Stimulated activated naive B cell treated with anti-CD40 and anti-IgM and Interleukin-4, amounts not matched to agents 10 μg/mL and 1 μg/mL and 100 μg/mL, for 72 hours (primary cell): Measurements from ENCODE around the gene PRC1.

Source experiments
- ATAC-seq, 2 donors: fragments of 150-1000 bp; cut with Tn5 transposase; replicated peaks; 2 replicates each; pipeline ENCODE4 v1.10.0; 2021; ENCODE audit warnings: moderate library complexity in 1 of 2
- DNase-seq: peaks from one replicate; pipeline ENCODE4 v3.0.0; 2021
- H3K27ac Mint-ChIP-seq: one replicate; pipeline ENCODE4 v1.8.0; 2022; ENCODE audit warnings: mild to moderate bottlenecking, mixed read lengths
- H3K27me3 Mint-ChIP-seq, 2 donors: one replicate each; pipeline ENCODE4 v1.8.0; 2022; ENCODE audit warnings: mixed read lengths in 2 of 2
- H3K36me3 Mint-ChIP-seq, 2 donors: one replicate each; pipeline ENCODE4 v1.8.0; 2022; ENCODE audit warnings: mixed read lengths in 2 of 2, mild to moderate bottlenecking in 1 of 2
- H3K4me1 Mint-ChIP-seq, 2 donors: one replicate each; pipeline ENCODE4 v1.8.0; 2022; ENCODE audit warnings: mixed read lengths in 2 of 2, mild to moderate bottlenecking in 1 of 2
- H3K4me3 Mint-ChIP-seq, 2 donors: one replicate each; pipeline ENCODE4 v1.8.0; 2022; ENCODE audit warnings: mild to moderate bottlenecking in 2 of 2, mixed read lengths in 2 of 2, moderate library complexity in 1 of 2
- H3K9me3 Mint-ChIP-seq, 2 donors: one replicate each; pipeline ENCODE4 v1.8.0; 2022; ENCODE audit warnings: mixed read lengths in 2 of 2, mild to moderate bottlenecking in 1 of 2

The PRC1 gene

DNA sequence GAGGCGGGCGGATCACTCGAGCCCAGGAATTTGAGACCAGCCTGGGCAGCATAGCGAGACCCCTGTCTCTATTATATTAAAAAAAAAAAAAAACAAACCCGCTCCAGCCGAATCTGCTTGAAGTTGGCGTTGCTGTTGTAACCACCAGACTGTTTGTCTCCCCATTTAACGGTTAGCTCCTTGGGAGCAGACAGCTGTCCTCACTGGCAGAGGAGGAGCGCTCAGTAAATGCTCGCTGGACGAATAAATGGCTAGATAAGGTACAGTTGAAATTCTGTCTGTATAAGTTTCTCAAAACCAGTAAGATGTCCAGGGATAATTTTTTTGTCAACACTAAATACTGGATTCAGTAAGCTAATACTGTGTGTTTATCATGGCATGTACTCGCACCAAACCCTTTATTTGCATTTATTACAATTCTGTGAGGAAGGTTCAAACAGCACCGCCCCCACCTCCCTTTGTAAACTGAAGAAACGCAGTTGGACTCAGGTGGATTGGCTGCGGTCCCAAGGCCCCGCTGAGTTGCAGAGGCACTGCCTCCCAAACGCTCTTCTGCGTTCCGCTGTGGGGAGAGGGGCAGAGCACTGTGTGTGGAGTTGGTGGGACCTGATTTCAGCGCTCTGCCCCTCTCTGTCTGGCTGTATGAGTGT, 38.6 kb downstream of the PRC1 start:
- Mint-ChIP-seq H3K9me3 (no peaks in the 10 kb centered on the region), H3K27me3 (no peaks in the 10 kb centered on the region), H3K4me1 (peaks cover 12 to 27% of the 10 kb centered on the region in 2 donors), H3K4me3 (peak overlapping the region; percentile 87 to 96), H3K27ac (no peak overlapping the region), H3K36me3 (peaks cover 32 to 47% of the 10 kb centered on the region in 2 donors)
- ATAC-seq: no peak
- DNase-seq: no peak

DNA sequence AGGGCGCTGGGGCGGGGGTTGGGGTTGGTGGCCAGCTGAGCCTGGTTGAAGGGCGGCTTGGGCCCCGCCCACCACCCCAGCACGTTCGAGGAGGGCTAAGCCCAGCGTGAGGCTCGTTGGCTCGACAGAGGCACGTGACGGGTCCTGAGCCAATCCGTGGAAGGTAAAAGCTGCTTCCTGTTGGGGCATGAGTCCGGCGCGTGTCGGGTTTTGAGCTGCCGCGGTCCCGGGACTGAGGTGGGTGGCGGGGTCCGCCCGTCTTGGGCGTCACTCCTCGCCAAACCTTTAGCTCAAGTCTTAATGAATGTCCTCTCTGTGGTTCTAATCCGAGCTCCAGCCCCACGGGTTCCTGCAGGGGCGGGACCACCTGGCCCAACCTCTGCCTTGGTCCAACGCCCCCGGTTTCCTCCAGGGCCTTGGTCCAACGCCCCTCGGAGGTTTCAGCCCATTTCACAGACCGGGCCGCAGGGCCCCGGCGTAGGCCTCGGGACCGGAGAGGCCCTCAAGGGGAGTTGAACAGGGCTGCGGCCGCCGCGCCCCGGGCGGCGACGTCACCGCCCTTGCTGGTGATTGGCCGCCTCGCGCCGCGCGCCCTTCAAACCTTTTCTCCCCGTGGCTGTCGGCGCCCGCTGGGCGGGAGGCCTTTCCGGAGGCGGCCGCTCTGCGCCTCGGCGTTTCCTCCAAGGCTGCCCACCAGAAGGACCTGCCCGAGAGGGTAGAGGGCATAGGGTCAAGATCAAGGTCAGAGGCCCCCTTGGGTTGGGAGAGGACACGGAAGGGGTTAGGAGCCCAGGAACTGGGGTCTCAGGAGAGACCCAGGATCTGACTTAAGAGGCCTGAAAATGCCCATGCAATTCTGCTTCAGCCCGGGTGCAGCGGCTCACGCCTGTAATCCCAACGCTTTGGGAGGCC, 39.4 kb downstream of the PRC1 start, which contains the start of gene RCCD1:
Gene RCCD1, plus strand, starts transcription at position 173 of the 912 bp plus-strand sequence. CDS start 1,851 bp downstream, outside the sequence.
- H3K27me3 Mint-ChIP-seq: no peaks in the 10 kb centered on the region
- H3K4me3 Mint-ChIP-seq: peak within 1 kb of the TSS; percentile 87 to 96
- DNase-seq (peak; percentile 91), ATAC-seq (peak; percentile 94 to 96)
- H3K9me3 Mint-ChIP-seq: no peaks in the 10 kb centered on the region
- peaks cover 30 to 43% of the 10 kb centered on the region in 2 donors for H3K36me3 Mint-ChIP-seq
- H3K4me1 Mint-ChIP-seq: peaks cover 12 to 27% of the 10 kb centered on the region in 2 donors
- peak within 1 kb of the TSS; percentile 98 for H3K27ac Mint-ChIP-seq

DNA sequence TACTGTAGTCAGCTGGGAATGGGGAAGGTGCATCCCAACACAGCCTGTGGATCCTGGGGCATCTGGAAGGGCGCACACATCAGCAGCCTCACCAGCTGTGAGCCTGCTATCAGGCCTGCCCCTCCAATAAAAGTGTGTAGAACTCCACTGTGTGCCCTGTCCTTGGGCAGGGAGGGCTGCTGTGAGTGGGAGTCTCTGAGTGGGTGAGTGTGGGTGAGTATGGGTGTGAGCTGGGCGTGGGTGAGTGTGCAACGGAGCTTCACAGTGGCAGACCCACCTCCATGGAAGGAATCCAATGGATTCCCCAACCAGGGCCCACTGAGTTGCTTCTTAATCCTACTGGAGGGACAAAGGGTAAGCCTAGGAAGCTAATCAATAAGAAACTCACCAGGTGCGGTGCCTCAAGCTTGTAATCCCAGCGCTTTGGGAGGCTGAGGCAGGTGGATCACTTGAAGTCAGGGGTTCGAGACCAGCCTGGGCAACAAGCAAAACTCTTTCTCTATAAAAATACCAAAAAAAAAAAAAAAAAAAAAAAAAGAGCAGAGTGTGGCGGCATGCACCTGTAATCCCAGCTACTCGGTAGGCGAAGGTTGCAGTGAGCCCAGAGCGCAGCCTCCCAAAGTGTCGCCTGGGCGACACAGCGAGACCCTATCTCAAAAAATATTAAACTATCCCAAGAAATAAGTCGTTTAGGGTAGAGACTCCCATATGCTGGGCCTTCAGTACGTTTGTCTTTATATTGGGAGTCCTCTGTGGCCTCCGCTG, 40.2 kb downstream of the PRC1 start:
- H3K9me3 Mint-ChIP-seq: no peaks in the 10 kb centered on the region
- ATAC-seq (no peak), DNase-seq (no peak)
- peak overlapping the region; percentile 98 for H3K27ac Mint-ChIP-seq
- H3K36me3 Mint-ChIP-seq: peaks cover 31 to 43% of the 10 kb centered on the region in 2 donors
- peak overlapping the region; percentile 87 to 96 for H3K4me3 Mint-ChIP-seq
- peaks cover 12 to 30% of the 10 kb centered on the region in 2 donors for H3K4me1 Mint-ChIP-seq
- no peaks in the 10 kb centered on the region for H3K27me3 Mint-ChIP-seq

DNA sequence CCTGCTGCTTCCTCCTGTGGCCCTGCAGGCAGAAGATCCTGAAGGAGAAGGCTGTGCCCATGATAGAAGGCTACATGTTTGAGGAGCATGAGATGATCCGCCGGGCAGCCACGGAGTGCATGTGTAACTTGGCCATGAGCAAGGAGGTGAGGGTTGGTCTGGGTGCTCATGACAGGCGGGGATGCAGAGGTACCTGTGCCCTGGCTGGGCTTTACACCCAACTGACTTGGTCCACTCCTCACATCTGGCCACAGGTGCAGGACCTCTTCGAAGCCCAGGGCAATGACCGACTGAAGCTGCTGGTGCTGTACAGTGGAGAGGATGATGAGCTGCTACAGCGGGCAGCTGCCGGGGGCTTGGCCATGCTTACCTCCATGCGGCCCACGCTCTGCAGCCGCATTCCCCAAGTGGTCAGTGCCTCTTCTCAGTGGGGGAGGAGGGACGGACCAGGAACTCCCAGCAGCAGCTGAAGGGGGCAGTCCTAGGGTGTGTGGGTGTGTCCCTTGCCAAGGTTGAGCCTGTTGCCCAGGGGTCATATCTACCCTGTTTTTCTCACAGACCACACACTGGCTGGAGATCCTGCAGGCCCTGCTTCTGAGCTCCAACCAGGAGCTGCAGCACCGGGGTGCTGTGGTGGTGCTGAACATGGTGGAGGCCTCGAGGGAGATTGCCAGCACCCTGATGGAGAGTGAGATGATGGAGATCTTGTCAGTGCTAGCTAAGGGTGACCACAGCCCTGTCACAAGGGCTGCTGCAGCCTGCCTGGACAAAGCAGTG, 41.2 kb downstream of the PRC1 start:
- H3K4me1 Mint-ChIP-seq: peaks cover 12 to 33% of the 10 kb centered on the region in 2 donors
- no peaks in the 10 kb centered on the region for H3K27me3 Mint-ChIP-seq
- peaks cover 40 to 52% of the 10 kb centered on the region in 2 donors for H3K36me3 Mint-ChIP-seq
- H3K27ac Mint-ChIP-seq: peak overlapping the region; percentile 40
- no peak overlapping the region for H3K4me3 Mint-ChIP-seq
- no peak for ATAC-seq
- DNase-seq: no peak
- H3K9me3 Mint-ChIP-seq: no peaks in the 10 kb centered on the region

DNA sequence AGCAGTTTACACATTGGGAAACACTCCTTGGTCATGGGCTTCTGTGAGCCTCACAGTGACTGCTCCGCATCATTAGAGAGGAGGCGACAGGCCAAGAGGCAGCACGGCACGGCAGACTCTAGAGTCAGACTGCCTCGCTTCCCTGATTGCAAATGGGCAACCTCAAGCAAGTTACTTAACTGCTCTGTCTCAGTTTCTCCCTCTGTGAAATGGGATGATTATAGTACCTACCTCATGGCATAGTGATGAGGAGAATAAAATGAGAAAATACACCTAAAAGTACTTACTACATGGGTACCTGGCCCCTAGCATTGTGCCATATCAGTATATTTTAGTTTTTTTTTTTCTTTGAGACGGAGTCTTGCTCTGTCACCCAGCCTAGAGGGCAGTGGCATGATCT, 43.7 kb downstream of the PRC1 start:
- Mint-ChIP-seq H3K4me1 (peaks cover 6 to 22% of the 10 kb centered on the region in 2 donors), H3K27ac (no peak overlapping the region)

DNA sequence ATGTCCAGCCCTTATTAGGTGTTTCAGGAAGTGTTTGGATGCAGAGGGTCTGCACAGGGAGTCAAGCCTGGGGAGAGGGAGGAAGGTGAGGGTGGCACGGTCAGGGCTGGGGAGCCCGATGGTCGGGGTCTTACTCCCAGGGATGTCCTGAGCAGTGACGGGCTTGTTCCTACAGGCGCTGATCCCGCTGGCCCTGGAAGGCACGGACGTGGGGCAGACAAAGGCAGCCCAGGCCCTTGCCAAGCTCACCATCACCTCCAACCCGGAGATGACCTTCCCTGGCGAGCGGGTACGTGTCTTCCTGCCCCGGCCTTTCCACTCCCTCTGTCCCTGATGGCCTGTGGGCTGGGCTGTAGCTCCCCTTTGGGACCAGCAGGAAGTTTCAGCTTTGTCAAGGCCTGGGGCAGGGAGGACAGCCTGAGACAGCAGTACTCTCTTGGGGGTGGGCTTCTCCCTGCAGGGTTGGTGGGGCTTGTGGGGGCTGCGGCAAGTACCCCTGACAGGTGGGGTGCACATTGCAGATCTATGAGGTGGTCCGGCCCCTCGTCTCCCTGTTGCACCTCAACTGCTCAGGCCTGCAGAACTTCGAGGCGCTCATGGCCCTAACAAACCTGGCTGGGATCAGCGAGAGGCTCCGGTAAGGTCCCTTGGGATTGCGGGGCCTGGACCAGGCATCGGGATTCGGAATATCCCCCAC, 44.2 kb downstream of the PRC1 start:
- ATAC-seq: no peak
- H3K36me3 Mint-ChIP-seq: peaks cover 45 to 61% of the 10 kb centered on the region in 2 donors
- no peak overlapping the region for H3K4me3 Mint-ChIP-seq
- no peak for DNase-seq
- H3K27me3 Mint-ChIP-seq: no peaks in the 10 kb centered on the region
- peaks cover 6 to 19% of the 10 kb centered on the region in 2 donors for H3K4me1 Mint-ChIP-seq
- H3K9me3 Mint-ChIP-seq: no peaks in the 10 kb centered on the region
- peak overlapping the region; percentile 31 for H3K27ac Mint-ChIP-seq

More for the DNA sequence above, 43.7 kb downstream of the PRC1 start:
- Mint-ChIP-seq H3K9me3 (no peaks in the 10 kb centered on the region), H3K4me3 (no peak overlapping the region), H3K36me3 (peaks cover 43 to 61% of the 10 kb centered on the region in 2 donors), H3K27me3 (no peaks in the 10 kb centered on the region)
- ATAC-seq: no peak
- DNase-seq: no peak

DNA sequence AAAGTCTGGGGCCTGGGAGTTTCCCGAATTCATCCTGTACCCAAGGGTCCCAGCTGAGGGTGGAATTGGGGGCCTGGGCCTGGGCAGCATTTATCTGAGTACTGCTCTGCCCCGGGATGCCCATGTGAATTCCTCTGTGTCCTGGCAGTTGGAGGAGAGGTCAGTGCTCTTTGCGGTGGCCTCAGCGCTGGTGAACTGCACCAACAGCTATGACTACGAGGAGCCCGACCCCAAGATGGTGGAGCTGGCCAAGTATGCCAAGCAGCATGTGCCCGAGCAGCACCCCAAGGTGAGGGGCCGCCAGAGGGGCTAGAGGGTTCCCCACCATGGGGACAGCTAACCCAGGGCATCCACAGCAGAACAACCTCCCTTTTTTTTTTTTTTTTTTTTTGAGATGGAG, 45.8 kb downstream of the PRC1 start:
- Mint-ChIP-seq H3K36me3 (peaks cover 47 to 58% of the 10 kb centered on the region in 2 donors), H3K4me3 (no peak overlapping the region), H3K27me3 (no peaks in the 10 kb centered on the region), H3K9me3 (no peaks in the 10 kb centered on the region), H3K27ac (peak overlapping the region; percentile 69), H3K4me1 (peaks cover 0 to 6% of the 10 kb centered on the region in 2 donors)
- ATAC-seq (no peak), DNase-seq (no peak)

DNA sequence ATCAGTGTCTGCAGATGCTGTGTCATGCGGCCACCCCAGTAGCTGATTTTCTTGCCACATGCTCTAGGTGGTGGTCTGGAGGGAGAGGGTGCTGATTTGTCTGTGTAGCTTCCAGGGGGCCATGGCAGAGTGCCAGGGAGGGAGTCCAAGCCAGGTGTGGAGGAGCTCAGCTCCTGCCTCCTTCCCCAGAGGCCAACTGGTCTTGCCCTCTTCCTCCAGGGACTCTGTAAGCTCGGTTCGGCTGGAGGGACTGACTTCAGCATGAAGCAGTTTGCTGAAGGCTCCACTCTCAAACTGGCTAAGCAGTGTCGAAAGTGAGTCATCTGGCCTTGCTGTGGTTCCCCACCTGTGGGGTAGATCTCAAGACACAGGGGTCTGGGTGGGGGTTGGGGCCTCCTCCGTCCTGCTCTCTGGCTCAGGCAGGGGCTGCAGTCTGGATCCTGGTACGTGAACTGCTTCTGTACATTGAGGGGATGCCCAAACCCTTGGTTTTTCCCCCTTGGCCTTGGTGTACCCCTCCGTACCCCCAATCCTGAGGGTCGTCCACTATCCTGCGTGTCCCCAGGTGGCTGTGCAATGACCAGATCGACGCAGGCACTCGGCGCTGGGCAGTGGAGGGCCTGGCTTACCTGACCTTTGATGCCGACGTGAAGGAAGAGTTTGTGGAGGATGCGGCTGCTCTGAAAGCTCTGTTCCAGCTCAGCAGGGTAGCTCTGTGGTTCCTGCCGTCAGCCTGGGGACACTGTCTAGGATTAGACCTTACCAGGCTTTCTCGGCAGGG, 46.6 kb downstream of the PRC1 start:
- Mint-ChIP-seq H3K4me1 (peaks cover 0 to 6% of the 10 kb centered on the region in 2 donors), H3K27me3 (no peaks in the 10 kb centered on the region), H3K36me3 (peaks cover 44 to 55% of the 10 kb centered on the region in 2 donors), H3K27ac (no peak overlapping the region), H3K4me3 (no peak overlapping the region), H3K9me3 (no peaks in the 10 kb centered on the region)
- ATAC-seq (no peak), DNase-seq (no peak)

DNA sequence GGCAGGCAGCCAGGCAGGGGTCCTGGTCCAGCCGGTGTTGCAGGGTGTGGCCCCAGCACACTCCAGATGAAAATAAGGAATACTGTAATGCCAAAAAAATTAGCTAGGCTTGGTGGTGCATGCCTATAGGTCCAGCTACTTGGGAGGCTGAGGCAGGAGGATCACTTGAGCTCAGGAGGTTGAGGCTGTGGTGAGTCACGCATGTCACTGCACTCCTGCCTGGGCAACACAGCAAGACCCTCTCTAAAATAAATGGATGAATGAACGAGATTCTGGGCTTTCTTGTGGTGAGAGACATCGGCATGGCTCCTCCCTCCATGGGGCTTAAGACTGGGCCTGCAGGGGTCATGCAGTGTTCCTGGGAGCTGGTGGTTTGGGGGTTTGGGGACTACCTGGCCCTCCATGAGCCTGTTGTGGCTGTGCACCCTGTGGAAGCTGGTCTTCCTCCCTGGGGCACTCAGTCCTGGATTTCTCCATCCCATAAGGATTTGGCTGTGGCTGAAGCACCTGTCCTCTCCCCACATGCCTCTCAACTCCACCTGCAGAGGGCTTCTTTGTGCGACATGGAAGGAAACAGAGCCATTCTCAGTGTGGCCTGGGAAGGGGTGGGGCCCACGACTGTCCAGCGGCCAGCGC, 47.3 kb downstream of the PRC1 start:
- Mint-ChIP-seq H3K4me3 (no peak overlapping the region), H3K9me3 (no peaks in the 10 kb centered on the region), H3K27ac (no peak overlapping the region), H3K4me1 (peaks cover 0 to 6% of the 10 kb centered on the region in 2 donors), H3K27me3 (no peaks in the 10 kb centered on the region), H3K36me3 (peaks cover 41 to 53% of the 10 kb centered on the region in 2 donors)
- no peak for DNase-seq
- ATAC-seq: no peak

DNA sequence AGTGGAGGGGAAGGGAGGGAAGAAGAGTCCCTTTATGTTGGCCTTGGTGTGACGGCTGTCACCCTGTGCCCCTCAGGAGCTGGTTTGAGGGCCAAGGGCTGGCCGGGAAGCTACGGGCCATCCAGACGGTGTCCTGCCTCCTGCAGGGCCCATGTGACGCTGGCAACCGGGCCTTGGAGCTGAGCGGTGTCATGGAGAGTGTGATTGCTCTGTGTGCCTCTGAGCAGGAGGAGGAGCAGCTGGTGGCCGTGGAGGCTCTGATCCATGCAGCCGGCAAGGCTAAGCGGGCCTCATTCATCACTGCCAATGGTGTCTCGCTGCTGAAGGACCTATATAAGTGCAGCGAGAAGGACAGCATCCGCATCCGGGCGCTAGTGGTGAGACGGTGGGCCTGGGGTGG, 47.8 kb downstream of the PRC1 start:
- no peaks in the 10 kb centered on the region for H3K27me3 Mint-ChIP-seq
- H3K4me1 Mint-ChIP-seq: peaks cover 0 to 6% of the 10 kb centered on the region in 2 donors
- DNase-seq (no peak), ATAC-seq (no peak)
- no peaks in the 10 kb centered on the region for H3K9me3 Mint-ChIP-seq
- H3K27ac Mint-ChIP-seq: no peak overlapping the region
- peaks cover 39 to 49% of the 10 kb centered on the region in 2 donors for H3K36me3 Mint-ChIP-seq
- no peak overlapping the region for H3K4me3 Mint-ChIP-seq

DNA sequence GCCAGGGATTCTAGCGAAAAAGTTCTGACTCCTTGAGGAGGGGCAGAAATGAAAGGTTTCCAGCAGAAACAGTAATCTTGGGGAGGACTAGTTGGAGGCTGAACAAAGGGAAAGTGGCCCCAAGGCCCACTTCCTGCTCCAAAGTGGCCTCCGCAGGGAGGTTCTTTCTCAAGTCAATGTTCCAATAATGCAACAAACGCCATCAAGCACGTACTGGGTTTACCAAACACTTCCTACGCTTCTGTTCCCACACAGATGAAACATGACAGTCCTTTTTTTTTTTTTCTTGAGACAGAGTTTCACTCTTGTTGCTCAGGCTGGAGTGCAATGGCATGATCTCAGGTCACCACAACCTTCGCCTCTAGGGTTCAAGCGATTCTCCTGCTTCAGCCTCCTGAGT, 49.2 kb downstream of the PRC1 start:
- peaks cover 47 to 57% of the 10 kb centered on the region in 2 donors for H3K36me3 Mint-ChIP-seq
- DNase-seq (no peak), ATAC-seq (no peak)
- no peaks in the 10 kb centered on the region for H3K27me3 Mint-ChIP-seq
- H3K4me3 Mint-ChIP-seq: no peak overlapping the region
- no peak overlapping the region for H3K27ac Mint-ChIP-seq
- peaks cover 0 to 6% of the 10 kb centered on the region in 2 donors for H3K4me1 Mint-ChIP-seq
- H3K9me3 Mint-ChIP-seq: no peaks in the 10 kb centered on the region
